HG02763 (cell line): ENCODE measurements around the gene PPP1R15A.
"Not testable (repeated sequence)": the region's sequence is repeated elsewhere in the genome, so short reads cannot be mapped to it uniquely, and the experiment has no call there.

Experiments
- ATAC-seq: cut with Tn5 transposase; IDR thresholded peaks from one replicate; pipeline ENCODE4 v1.9.1; 2021; ENCODE audit warnings: mild to moderate bottlenecking, moderate library complexity; ENCODE audit not compliant: unreplicated experiment

PPP1R15A gene

DNA sequence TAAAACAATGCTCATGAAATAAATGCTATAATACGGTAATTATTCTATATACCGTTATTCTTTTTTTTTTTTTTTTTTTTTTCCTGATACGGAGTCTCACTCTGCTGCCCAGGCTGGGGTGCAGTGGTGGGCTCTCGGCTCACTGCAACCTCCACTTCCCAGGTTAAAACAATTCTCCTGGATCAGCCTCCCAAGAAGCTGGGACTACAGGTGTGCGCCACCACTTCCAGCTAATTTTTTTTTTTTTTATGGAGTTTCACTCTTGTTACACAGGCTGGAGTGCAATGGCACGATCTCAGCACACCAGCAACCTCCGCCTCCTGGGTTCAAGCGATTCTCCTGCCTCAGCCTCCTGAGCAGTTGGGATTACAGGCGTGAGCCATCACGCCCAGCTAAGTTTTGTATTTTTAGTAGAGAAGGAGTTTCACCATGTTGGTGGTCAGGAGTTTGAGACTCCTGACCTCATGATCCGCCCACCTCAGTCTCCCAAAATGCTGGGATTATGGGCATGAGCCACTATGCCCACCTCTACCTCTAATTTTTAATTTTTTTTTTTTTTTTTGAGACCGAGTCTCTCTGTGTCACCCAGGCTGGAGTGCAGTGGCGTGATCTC, 6.9 kb downstream of the PPP1R15A start:
- ATAC-seq = no peak

DNA sequence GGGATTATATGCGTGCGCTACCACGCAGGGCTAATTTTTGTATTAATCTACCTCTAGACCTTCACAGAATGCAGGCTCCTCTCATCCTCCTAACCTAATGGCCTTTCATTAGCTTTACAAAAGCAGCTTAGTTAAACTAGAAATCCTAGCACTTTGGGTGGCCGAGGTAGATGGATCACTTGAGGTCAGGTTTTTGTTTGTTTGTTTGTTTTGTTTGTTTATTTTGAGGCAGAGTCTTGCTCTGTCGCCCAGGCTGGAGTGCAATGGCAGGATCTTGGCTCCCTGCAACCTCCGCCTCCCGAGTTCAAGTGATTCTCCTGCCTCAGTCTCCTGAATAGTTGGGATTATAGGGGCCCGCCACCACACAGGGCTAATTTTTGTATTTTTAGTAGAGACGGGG, 7.5 kb downstream of the PPP1R15A start:
- not testable (repeated sequence) for ATAC-seq

DNA sequence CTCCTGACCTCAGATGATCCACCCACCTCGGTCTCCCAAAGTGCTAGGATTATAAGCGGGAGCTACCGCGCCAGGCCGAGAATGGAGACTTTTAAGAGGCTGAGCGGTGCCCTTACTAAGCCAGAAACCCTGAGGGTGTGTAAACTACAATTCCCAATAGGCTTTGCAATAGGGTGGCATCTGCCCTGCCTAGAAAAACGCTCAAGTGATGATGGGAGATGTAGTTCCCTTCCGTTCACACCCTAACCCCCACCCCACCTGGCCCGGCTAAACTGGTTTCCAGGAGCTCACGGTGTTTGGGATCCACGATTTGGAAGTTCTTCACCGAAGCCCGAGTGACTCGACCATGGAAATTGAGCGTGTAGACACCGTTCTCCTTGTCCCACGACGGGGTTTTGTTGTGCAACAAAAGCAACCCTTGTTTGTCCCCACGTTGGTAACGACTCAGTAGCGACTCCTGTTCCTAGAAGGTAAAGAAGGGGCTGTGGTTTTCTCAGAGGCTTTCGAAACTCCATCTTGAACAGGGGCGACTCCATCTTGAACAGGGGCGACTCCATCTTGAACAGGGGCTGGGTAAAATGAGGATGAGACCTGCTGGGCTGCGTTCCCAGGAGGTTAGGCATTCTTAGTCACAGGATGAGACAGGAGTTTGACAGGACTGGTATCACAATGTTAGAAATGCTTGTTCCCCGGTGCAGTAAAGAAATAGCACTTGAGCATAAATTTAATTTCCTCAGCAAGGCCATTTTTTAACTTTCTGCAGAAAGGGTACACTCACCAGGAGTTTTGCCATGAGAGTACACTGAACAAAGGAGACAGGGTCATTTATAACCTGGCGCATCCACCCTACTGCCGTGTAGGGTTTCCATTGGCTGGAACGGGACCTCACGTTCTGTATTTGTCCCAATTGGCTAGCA, 9.8 kb downstream of the PPP1R15A start:
- ATAC-seq = no peak

DNA sequence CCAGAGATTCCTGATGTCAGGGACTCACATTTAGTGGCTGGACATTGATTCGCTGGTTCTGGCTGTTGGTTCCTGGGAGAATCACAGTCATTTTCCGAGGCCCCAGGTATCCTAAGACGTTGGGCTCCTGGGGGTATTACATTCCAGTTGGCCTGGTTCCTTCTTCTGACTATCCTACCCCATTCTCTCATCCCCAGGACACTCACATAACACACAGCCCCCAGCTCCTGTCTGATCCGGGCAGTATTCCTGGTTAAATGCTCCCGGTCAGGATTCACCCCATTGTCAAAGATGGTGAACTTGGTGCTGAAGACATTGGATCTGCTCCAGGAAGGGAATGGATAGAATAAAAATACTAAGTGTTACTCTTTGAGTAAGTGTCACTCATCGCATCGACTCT, 11.5 kb downstream of the PPP1R15A start:
- ATAC-seq = no peak

DNA sequence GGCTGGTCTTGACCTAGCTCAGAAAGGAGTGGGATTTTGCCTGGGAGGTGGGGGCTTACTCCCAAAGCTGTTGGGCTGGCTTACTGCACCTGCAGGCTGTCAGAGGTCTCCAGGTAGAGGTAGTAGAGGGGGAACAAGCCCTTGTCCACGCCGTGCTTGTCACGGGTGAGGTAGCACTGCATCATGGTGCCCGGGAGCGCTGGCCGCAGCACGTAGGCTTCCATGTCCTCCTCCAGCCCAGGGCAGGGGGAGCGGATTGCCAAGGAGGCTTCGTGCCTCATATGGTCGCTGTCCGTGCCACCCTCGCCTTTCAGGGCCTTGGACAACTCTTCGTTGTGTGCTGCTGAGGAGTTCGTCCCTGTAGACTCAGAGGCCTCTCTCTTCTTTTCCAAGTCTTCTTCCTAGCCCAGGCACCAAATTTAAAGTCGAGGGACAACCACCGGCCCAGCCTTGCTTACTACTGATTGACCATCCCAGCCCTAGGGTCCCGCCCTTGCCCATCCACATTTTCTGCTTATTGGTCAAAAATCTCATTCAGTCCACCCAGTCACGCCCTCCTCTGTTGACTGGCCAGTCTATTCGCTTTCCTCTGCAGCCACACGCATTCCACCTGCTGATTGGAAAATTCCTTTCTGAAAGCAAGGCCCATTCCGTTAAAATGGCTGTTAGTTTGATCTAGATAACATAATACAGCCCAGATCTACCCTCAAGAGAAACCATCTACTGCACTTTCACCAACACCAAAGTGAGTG, 15.8 kb downstream of the PPP1R15A start:
- ATAC-seq = no peak

DNA sequence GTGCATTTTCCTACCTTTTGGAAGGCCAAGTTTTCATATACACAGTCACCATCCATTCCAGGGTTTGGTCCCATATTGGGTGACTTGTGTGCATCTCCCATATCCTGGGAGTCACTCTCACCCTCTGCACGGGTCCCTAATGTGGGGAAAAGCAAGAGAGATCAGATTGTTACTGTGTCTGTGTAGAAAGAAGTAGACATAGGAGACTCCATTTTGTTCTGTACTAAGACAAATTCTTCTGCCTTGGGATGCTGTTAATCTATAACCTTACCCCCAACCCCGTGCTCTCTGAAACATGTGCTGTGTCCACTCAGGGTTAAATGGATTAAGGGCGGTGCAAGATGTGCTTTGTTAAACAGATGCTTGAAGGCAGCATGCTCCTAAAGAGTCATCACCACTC, 17.3 kb downstream of the PPP1R15A start:
- ATAC-seq = not testable (repeated sequence)

DNA sequence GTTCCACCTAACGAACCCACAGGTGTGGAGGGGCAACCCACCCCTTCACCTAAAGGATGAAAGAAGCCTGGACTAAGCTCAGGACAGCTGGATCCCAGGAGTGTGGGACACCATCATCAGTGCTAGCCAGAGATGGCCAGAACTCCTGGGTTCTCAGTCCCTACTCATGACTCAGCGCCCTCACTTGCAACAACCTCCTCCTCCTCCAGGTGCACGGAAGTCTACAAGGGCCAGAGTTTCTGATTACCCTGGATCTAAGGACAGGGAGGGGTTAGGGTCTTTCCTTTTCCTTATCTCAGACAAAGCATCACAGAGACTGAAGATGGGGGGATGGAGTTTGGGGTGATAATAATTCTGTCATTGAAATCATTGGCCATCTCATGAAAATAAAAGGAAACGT, 18.3 kb downstream of the PPP1R15A start:
- ATAC-seq = no peak

DNA sequence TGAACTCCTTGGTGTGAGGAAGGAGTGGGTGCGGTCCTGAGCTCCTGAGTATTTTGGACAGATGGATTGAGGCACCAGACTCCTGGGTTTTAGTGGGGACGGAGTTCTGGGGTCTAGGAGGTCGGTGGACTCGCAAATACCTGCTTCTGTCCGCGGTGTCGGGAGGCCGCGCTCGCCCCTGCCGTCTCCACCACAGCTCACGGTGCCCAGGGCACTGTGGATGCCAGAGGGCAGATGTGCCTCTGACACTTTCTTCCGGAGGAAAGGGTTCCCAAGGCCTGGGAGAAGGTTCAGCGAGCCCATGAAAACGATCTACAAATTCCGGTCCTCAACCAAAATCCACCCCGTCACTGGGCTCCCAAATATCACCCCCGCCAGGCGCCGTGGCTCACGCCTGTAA, 23.0 kb downstream of the PPP1R15A start:
- no peak for ATAC-seq

DNA sequence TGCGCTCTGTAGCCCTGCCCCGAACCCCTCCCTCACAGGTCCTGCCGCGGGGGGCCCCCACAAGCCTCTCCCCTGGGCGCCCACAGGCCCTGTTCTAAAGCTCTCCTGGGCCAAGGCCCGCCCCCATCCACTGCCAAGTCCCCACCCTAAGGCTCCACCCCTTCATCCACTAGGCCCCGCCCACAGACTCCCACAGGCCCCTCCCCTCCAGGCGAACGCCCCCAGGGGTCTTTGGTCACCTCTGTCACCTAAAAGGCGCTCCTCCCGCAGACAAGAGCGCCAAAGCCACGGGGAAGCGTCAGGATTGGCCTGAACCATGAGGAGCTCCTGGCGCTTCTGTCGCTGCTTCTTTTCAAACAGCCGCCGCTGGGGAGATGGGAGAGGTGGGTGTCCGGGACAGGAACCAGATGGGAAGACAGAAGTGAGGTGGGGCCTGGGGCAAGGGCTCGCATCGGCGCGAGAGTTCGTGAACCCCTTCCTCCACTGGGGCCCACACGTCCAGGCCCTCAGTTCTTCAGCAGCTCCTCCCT, 24.0 kb downstream of the PPP1R15A start:
- no peak for ATAC-seq

DNA sequence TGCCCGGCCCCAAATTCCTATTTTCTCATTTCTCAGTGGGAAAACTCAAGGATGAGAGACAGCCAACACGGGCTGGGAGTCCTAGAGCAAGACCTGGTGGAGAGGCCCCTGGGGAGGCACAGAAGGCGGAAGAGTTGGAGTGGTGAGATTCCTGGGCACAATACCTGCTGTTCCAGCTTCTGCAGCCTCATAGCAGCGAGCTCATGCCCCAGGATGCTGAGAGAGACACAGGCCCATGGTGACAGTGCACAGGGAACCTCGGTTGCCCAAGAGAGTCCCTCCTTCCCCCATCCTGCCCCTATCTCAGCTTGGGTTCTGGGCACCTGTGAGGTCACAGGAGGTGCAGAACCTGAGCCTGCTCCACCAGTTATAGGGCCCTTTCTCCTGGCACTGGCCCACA, 25.0 kb downstream of the PPP1R15A start:
- ATAC-seq = no peak

DNA sequence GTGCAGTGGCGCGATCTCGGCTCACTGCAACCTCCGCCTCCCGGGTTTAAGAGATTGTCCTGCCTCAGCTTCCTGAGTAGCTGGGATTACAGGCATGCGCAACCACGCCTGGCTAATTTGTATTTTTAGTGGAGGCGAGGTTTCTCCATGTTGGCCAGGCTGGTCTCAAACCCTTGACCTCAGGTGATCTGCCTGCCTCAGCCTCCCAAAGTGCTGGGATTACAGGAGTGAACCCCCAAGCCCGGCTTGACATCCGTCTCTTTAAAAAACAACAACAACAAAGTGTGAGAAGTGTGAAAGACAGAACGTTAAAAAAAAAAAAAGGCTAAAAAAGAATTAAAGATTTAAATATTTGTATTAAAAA, 27.1 kb downstream of the PPP1R15A start:
- ATAC-seq = not testable (repeated sequence)

DNA sequence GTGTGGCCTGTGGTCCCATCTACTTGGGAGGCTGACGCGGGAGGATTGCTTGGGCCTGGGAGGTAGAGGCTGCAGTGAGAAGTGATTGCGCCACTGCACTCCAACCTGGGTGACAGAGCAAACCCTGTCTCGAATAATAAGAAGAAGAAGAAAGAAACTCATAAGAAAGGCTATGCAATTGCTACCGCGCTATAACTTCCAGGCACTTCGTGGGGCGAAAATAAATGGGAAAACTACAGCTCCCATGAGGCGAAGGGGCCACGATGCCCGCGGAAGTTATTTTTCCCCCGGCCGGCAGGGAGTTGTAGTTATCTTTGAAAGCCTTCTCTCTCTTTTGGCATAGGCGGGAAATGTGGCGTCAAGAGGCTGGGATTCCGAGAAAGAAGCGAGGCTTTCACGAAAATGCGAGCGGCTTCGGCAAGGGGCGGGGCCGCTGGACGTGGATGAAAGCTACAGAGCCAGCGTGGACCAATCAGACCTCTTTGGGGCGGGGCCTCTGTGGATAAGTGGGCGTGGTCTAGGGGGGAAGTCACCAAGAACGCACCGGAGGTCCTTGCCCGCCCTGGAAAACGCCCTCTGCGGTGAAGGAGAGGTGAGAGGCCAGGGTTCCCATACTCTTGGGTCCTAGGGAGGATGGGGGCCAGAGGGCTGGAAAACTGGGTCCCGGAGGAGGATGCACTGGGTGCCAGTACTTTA, 27.7 kb downstream of the PPP1R15A start, which contains the start of gene NUCB1:
Gene NUCB1 (plus strand): TSS at position 532 of the 696 bp plus-strand sequence. CDS start 485 bp downstream, outside the sequence.
- ATAC-seq = peak; percentile 90

DNA sequence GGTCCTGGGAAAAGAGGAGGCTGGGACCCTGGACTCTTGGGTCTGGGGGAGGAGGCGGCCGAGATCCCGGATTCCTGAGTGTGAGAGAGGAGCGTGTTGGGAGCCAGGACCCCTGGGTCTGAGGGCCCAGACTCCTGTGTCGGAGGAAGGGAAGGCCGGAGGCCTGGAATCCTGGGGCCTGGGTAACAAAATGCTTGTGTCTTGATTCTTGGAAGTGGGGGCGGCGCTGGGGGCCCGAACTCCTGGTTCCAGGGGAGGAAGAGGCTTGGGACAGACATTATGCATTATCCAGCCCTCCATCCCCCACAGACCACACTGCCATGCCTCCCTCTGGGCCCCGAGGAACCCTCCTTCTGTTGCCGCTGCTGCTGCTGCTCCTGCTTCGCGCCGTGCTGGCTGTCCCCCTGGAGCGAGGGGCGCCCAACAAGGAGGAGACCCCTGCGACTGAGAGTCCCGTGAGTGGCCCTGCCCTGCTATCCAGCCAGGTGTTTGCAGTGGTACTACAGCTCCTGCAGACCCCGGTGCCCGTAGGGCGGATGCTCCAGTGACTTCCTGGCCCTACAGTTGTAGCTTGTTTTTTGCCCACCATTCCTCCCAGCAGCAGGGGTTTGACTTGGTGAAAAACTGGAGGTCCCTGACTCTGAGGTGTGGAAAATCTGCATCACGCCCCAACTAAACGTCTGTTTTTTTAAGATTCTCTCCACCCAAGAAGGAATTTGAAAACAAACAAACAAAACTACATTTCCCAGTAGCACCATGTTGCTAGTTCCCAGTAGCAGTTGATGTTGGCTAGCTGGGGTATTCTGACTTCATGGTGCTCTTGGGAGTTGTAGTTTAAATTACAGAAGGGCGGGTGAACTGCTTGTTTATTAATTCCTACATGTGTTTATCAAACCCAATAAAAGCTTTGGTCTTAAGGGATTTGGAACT, 28.5 kb downstream of the PPP1R15A start:
- ATAC-seq = no peak

DNA sequence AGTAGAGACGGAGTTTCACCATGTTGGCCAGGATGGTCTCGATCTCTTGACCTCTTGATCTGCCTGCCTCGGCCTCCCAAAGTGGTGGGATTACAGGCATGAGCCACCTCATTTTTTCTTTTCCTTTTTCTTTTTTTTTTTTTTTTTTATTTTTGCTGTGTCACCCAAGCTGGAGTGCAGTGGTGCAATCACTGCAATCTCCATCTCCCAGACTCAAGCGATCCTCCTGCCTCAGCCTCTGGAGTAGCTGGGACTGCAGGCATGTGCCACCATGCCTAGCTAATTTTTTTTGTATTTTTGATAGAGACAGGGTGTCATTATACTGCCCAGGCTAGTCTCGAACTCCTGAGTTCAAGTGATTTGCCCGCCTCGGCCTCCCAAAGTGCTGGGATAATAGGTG, 30.1 kb downstream of the PPP1R15A start:
- ATAC-seq = not testable (repeated sequence)

DNA sequence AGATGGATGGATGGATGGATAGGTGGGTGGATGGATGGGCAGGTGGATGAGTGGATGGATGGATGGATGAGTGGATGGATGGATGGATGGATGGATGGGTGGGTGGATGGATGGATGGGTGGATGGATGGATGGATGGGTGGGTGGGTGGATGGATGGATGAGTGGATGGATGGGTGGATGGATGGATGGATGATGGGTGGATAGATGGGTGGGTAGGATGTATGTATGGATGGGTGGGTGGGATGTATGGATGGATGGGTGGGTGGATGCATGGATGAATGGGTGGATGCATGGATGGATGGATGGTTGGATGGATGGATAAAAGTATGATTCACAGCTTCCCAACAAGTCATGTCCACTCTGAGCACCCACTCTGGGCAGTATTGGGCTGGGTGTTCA, 31.6 kb downstream of the PPP1R15A start:
- ATAC-seq = not testable (repeated sequence)

DNA sequence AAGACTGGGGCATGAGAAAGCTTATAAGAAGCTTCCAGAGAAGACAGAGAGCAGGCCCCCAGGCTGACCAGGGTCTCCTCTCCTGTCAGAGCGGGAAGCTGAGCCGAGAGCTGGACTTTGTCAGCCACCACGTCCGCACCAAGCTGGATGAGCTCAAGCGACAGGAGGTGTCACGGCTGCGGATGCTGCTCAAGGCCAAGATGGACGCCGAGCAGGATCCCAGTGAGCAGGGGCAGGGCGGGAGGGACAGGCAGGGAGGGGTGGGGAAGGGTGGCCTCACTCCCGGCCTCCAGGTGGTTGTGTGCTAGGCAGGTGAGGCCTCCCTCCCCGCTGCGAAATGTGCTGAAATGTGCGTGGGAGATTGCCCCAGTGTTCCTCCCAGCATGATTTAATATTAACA, 33.4 kb downstream of the PPP1R15A start:
- ATAC-seq = no peak

DNA sequence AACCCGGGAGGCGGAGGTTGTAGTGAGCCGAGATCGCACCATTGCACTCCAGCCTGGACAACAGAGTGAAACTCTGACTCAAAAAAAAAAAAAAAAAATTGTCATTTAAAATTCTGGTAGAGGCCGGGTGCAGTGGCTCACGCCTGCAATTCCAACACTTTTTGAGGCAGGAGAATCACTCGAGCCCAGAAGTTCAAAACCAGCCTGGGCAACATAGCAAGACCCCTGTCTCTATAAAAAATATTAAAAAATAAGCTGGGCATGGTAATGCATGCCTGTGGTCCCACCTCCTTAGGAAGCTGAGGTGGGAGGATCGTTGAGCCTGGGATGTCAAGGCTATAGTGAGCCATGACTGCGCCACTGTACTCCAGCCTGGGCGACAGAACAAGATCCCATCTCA, 34.1 kb downstream of the PPP1R15A start:
- ATAC-seq = no peak

DNA sequence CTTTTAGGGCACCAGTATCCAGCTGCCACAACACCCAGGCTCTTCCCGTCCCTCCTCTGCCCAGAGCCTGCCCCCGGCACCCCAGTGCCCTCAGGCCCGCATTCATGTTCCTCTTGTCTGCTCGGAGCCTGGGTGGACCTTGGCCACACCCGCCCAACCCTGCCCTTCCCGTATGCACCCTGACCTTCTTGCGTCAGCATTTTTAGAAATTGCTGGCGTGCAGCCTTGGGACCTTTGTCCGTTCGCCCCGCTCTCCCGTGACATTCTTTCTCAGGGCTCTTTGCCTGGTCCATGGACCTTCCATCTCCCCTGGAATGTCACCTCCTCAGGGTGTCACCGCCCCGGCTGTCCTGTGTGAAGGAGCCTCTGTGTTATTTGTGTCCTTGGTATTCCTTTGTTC, 35.5 kb downstream of the PPP1R15A start:
- no peak for ATAC-seq

DNA sequence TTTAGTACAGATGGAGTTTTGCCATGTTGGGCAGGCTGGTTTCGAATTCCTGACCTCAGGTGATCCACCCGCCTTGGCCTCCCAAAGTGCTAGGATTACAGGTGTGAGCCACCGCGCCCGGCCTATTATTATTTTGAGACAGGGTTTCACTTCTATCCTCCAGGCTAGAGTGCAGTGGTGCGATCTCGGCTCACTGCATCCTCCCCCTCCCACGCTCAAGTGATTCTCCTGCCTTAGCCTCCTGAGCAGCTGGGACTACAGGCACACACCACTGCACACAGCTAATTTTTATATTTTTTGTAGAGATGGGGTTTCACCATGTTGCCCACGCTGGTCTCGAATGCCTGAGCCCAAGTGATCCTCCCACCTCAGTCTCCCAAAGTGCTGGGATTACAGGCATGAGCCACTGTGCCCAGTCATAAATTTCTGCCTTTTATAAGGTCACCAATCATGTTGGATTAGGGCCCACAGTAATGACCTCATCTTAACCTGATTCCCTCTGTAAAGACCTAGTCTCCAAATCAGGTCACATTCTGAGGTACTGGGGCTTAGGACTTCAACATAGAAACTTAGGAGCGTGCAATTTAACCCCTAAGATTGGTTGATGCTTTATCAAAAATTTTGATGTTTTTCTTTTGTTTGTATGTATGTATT, 37.3 kb downstream of the PPP1R15A start:
- not testable (repeated sequence) for ATAC-seq
